Measurements from ENCODE around the gene DOC2B. TPM values are rescaled to one million over a fixed set of nuclear protein-coding genes. Genes with fewer than 3 reads are reported as not detected.

The DOC2B gene
- total and polyA plus RNA-seq, 2 of the 13 experiments (the other 11 are each of a cell fraction or from before 2014, with no cell fraction given), result 0.09 to 0.22 TPM

DNA sequence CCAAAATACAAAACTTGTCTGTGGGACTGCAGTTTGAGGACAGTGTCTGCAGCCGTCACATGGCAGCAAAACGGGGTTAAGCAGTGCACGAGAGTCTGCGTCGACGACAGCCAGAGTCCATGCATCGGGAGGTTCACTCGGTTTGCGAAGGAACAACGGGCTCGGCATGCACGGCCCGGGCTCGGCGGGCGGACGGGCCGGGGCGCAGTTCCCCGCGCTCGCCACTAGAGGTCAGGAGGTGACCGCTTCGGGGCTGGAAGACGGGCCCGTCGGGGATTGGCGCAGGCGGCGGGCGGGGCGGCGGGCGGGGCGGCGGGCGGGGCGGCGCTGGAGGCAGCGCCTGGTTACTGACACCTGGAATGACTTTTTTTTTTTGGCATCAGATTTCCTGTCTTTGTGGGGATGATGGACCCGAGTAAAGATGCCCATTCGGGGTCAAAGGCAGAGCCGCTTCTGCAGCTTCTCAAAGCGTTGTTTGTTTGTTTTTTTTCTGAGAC, 37.6 kb downstream of the DOC2B start (continued):
- TF ChIP-seq, protein P1, sequence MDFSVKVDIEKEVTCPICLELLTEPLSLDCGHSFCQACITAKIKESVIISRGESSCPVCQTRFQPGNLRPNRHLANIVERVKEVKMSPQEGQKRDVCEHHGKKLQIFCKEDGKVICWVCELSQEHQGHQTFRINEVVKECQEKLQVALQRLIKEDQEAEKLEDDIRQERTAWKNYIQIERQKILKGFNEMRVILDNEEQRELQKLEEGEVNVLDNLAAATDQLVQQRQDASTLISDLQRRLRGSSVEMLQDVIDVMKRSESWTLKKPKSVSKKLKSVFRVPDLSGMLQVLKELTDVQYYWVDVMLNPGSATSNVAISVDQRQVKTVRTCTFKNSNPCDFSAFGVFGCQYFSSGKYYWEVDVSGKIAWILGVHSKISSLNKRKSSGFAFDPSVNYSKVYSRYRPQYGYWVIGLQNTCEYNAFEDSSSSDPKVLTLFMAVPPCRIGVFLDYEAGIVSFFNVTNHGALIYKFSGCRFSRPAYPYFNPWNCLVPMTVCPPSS (IDR thresholded peaks at IDR 0.05), result no peak
- TF ChIP-seq ZNF782 (CRISPR knock-in tag; IDR thresholded peaks at IDR 0.05; ENCODE audit: borderline replicate concordance), result no peak
- no peak for TF ChIP-seq ZNF282 (IDR thresholded peaks at IDR 0.05; ENCODE audit: partially characterized antibody)
- TF ChIP-seq, protein P2, sequence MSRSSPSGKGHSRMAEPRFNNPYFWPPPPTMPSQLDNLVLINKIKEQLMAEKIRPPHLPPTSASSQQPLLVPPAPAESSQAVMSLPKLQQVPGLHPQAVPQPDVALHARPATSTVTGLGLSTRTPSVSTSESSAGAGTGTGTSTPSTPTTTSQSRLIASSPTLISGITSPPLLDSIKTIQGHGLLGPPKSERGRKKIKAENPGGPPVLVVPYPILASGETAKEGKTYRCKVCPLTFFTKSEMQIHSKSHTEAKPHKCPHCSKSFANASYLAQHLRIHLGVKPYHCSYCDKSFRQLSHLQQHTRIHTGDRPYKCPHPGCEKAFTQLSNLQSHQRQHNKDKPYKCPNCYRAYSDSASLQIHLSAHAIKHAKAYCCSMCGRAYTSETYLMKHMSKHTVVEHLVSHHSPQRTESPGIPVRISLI (CRISPR knock-in tag; IDR thresholded peaks at IDR 0.05; ENCODE audit: borderline replicate concordance), result peak; percentile 61; the same call in 1 of the 2 replicates
- TF ChIP-seq KDM3A (CRISPR knock-in tag; IDR thresholded peaks at IDR 0.05; ENCODE audit: low read depth), result peak; percentile 80; the same call in 1 of the 2 replicates
- no peak for TF ChIP-seq POLR2A (IDR thresholded peaks at IDR 0.05; ENCODE audit: insufficient read depth in 1 of 2, low read depth in 2 of 2, low read length in 2 of 2)
- TF ChIP-seq, protein P3, sequence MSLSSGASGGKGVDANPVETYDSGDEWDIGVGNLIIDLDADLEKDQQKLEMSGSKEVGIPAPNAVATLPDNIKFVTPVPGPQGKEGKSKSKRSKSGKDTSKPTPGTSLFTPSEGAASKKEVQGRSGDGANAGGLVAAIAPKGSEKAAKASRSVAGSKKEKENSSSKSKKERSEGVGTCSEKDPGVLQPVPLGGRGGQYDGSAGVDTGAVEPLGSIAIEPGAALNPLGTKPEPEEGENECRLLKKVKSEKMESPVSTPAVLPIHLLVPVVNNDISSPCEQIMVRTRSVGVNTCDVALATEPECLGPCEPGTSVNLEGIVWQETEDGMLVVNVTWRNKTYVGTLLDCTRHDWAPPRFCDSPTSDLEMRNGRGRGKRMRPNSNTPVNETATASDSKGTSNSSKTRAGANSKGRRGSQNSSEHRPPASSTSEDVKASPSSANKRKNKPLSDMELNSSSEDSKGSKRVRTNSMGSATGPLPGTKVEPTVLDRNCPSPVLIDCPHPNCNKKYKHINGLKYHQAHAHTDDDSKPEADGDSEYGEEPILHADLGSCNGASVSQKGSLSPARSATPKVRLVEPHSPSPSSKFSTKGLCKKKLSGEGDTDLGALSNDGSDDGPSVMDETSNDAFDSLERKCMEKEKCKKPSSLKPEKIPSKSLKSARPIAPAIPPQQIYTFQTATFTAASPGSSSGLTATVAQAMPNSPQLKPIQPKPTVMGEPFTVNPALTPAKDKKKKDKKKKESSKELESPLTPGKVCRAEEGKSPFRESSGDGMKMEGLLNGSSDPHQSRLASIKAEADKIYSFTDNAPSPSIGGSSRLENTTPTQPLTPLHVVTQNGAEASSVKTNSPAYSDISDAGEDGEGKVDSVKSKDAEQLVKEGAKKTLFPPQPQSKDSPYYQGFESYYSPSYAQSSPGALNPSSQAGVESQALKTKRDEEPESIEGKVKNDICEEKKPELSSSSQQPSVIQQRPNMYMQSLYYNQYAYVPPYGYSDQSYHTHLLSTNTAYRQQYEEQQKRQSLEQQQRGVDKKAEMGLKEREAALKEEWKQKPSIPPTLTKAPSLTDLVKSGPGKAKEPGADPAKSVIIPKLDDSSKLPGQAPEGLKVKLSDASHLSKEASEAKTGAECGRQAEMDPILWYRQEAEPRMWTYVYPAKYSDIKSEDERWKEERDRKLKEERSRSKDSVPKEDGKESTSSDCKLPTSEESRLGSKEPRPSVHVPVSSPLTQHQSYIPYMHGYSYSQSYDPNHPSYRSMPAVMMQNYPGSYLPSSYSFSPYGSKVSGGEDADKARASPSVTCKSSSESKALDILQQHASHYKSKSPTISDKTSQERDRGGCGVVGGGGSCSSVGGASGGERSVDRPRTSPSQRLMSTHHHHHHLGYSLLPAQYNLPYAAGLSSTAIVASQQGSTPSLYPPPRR (CRISPR knock-in tag; IDR thresholded peaks at IDR 0.05; ENCODE audit: borderline replicate concordance), result peak; percentile 34; the same call in 1 of the 2 replicates
- TF ChIP-seq, protein P4, sequence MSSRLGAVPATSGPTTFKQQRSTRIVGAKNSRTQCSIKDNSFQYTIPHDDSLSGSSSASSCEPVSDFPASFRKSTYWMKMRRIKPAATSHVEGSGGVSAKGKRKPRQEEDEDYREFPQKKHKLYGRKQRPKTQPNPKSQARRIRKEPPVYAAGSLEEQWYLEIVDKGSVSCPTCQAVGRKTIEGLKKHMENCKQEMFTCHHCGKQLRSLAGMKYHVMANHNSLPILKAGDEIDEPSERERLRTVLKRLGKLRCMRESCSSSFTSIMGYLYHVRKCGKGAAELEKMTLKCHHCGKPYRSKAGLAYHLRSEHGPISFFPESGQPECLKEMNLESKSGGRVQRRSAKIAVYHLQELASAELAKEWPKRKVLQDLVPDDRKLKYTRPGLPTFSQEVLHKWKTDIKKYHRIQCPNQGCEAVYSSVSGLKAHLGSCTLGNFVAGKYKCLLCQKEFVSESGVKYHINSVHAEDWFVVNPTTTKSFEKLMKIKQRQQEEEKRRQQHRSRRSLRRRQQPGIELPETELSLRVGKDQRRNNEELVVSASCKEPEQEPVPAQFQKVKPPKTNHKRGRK (CRISPR knock-in tag; IDR thresholded peaks at IDR 0.05), result no peak
- 0 out of 2 replicates have a peak, but pooled peaks have one; percentile 19 for TF ChIP-seq ZNF33B (CRISPR knock-in tag; IDR thresholded peaks at IDR 0.05)
- peak; percentile 46; the same call in 1 of the 2 replicates for TF ChIP-seq MYC (CRISPR knock-in tag; IDR thresholded peaks at IDR 0.05; ENCODE audit: borderline replicate concordance)
- TF ChIP-seq SOX13 (IDR thresholded peaks at IDR 0.05), result no peak
- TF ChIP-seq SOX13 (CRISPR knock-in tag; conservative IDR thresholded peaks at IDR 0.05 in 1 of 2, IDR thresholded peaks at IDR 0.05 in 1 of 2), result 0 out of 4 replicates have a peak, but pooled peaks of 1 of the 2 experiments have one; percentile 14
- TF ChIP-seq, protein P5, sequence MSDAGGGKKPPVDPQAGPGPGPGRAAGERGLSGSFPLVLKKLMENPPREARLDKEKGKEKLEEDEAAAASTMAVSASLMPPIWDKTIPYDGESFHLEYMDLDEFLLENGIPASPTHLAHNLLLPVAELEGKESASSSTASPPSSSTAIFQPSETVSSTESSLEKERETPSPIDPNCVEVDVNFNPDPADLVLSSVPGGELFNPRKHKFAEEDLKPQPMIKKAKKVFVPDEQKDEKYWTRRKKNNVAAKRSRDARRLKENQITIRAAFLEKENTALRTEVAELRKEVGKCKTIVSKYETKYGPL (CRISPR knock-in tag; IDR thresholded peaks at IDR 0.05), result no peak
- TF ChIP-seq, protein P6, sequence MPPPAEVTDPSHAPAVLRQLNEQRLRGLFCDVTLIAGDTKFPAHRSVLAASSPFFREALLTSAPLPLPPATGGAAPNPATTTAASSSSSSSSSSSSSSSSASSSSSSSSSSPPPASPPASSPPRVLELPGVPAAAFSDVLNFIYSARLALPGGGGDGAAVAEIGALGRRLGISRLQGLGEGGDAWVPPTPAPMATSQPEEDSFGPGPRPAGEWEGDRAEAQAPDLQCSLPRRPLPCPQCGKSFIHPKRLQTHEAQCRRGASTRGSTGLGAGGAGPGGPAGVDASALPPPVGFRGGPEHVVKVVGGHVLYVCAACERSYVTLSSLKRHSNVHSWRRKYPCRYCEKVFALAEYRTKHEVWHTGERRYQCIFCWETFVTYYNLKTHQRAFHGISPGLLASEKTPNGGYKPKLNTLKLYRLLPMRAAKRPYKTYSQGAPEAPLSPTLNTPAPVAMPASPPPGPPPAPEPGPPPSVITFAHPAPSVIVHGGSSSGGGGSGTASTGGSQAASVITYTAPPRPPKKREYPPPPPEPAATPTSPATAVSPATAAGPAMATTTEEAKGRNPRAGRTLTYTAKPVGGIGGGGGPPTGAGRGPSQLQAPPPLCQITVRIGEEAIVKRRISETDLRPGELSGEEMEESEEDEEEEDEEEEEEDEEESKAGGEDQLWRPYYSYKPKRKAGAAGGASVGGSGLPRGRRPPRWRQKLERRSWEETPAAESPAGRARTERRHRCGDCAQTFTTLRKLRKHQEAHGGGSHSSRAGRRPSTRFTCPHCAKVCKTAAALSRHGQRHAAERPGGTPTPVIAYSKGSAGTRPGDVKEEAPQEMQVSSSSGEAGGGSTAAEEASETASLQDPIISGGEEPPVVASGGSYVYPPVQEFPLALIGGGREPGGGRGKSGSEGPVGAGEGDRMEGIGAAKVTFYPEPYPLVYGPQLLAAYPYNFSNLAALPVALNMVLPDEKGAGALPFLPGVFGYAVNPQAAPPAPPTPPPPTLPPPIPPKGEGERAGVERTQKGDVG (CRISPR knock-in tag; IDR thresholded peaks at IDR 0.05; ENCODE audit: borderline replicate concordance), result no peak
- TF ChIP-seq CBX2 (IDR thresholded peaks at IDR 0.05; ENCODE audit: low read depth, low read length), result no peak
- TF ChIP-seq CBX2 (CRISPR knock-in tag; IDR thresholded peaks at IDR 0.05; ENCODE audit: low read depth), result no peak

All from HepG2 (cell line).